Suprapubic skin (tissue), 3 donors: ENCODE measurements around the gene RCAN2.

ENCODE experiments used
- POLR2A ChIP-seq, 2 donors: fragments of 450-650 bp; IDR thresholded peaks; one replicate each; pipeline ENCODE4 v1.6.1; 2017; ENCODE audit warnings: antibody characterized with exemption in 2 of 2, mild to moderate bottlenecking in 2 of 2, moderate library complexity in 2 of 2
- TF ChIP-seq, protein P1 (sequence below), 2 donors: fragments of 200-600 bp in 1 of 2; fragments of 450-650 bp in 1 of 2; sonication (generic) in 1 of 2; IDR thresholded peaks; one replicate each; pipeline ENCODE4 v1.5.1; 2016 to 2019; ENCODE audit warnings: antibody characterized with exemption in 2 of 2, mild to moderate bottlenecking in 1 of 2, moderate library complexity in 1 of 2

DNA sequence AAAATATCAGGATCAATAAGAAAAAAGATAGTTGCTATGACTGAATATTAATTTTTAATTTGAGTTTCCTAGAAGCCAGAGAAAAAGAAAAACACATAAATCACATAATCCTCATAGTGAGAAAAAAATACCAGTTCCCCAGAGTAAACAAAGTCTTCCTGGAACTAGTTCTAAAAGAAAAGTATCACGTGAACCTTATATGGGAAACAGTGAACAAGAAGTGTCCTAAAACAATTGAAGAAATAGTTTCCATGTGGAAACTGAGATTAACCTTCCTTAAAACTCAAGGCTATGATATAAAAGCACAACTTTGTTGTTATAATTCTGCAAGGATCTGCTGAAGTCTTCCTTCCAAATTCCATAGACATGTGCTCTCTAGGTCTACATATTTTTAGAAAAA is 50.6 kb downstream of the RCAN2 start:
- TF ChIP-seq POLR2A (IDR thresholded peaks at IDR 0.05), result no peak
- TF ChIP-seq, protein P1, sequence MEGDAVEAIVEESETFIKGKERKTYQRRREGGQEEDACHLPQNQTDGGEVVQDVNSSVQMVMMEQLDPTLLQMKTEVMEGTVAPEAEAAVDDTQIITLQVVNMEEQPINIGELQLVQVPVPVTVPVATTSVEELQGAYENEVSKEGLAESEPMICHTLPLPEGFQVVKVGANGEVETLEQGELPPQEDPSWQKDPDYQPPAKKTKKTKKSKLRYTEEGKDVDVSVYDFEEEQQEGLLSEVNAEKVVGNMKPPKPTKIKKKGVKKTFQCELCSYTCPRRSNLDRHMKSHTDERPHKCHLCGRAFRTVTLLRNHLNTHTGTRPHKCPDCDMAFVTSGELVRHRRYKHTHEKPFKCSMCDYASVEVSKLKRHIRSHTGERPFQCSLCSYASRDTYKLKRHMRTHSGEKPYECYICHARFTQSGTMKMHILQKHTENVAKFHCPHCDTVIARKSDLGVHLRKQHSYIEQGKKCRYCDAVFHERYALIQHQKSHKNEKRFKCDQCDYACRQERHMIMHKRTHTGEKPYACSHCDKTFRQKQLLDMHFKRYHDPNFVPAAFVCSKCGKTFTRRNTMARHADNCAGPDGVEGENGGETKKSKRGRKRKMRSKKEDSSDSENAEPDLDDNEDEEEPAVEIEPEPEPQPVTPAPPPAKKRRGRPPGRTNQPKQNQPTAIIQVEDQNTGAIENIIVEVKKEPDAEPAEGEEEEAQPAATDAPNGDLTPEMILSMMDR (IDR thresholded peaks at IDR 0.05), result no peak
